Measurements from ENCODE around the gene FURIN. TPM values are rescaled to one million over a fixed set of nuclear protein-coding genes. Genes with fewer than 3 reads are reported as not detected.

Gene FURIN
- total and polyA plus RNA-seq, 2 experiments from 2014 or later, result 57.7 to 79.6 TPM

GRCh38 chr15:90829942-90830440 is 38.4 kb upstream of the FURIN start:
- Histone ChIP-seq H3K4me1 (ENCODE audit: low read depth) (no peaks in the 10 kb centered on the region), H3K27me3 (no peaks in the 10 kb centered on the region), H3K27ac (no peak overlapping the region), H3K36me3 (no peaks in the 10 kb centered on the region), H3K9me3 (ENCODE audit: low read depth) (no peaks in the 10 kb centered on the region), H3K4me3 (no peak overlapping the region)
- DNase-seq (ENCODE audit: low read depth in 1 of 2, low spot score in 1 of 2), result no peak
- TF ChIP-seq CTCF (IDR thresholded peaks at IDR 0.05; ENCODE audit: low read depth, low read length), result no peak

- Histone ChIP-seq H3K4me3 (no peak overlapping the region), H3K4me1 (ENCODE audit: low read depth) (no peaks in the 10 kb centered on the region), H3K36me3 (no peaks in the 10 kb centered on the region), H3K9me3 (ENCODE audit: low read depth) (no peaks in the 10 kb centered on the region), H3K27me3 (no peaks in the 10 kb centered on the region), H3K27ac (no peak overlapping the region)
- TF ChIP-seq CTCF (IDR thresholded peaks at IDR 0.05; ENCODE audit: low read depth, low read length), result no peak
- no peak for DNase-seq (ENCODE audit: low read depth in 1 of 2, low spot score in 1 of 2)
These were observed 33.8 kb upstream of the FURIN start for GRCh38 chr15:90834626-90835025.

- no peak overlapping the region for H3K4me3 ChIP-seq
- no peak overlapping the region for H3K27ac ChIP-seq
- no peaks in the 10 kb centered on the region for H3K36me3 ChIP-seq
- H3K4me1 ChIP-seq (ENCODE audit: low read depth), result no peaks in the 10 kb centered on the region
- no peaks in the 10 kb centered on the region for H3K27me3 ChIP-seq
- no peaks in the 10 kb centered on the region for H3K9me3 ChIP-seq (ENCODE audit: low read depth)
- no peak for TF ChIP-seq CTCF (IDR thresholded peaks at IDR 0.05; ENCODE audit: low read depth, low read length)
- DNase-seq (ENCODE audit: low read depth in 1 of 2, low spot score in 1 of 2), result peak in 1 of 2 donors; percentile 69
These were observed 32.0 kb upstream of the FURIN start for GRCh38 chr15:90836296-90836871.

- H3K27ac ChIP-seq, result no peak overlapping the region
- H3K27me3 ChIP-seq, result no peaks in the 10 kb centered on the region
- no peak for TF ChIP-seq CTCF (IDR thresholded peaks at IDR 0.05; ENCODE audit: low read depth, low read length)
- no peak overlapping the region for H3K4me3 ChIP-seq
- no peaks in the 10 kb centered on the region for H3K9me3 ChIP-seq (ENCODE audit: low read depth)
- no peaks in the 10 kb centered on the region for H3K36me3 ChIP-seq
- no peak for DNase-seq (ENCODE audit: low read depth in 1 of 2, low spot score in 1 of 2)
- H3K4me1 ChIP-seq (ENCODE audit: low read depth), result no peaks in the 10 kb centered on the region
These were observed 31.3 kb upstream of the FURIN start for GRCh38 chr15:90837094-90837493.

- H3K27ac ChIP-seq, result no peak overlapping the region
- no peaks in the 10 kb centered on the region for H3K36me3 ChIP-seq
- no peak for DNase-seq (ENCODE audit: low read depth in 1 of 2, low spot score in 1 of 2)
- no peak overlapping the region for H3K4me3 ChIP-seq
- H3K27me3 ChIP-seq, result no peaks in the 10 kb centered on the region
- no peaks in the 10 kb centered on the region for H3K4me1 ChIP-seq (ENCODE audit: low read depth)
- no peak for TF ChIP-seq CTCF (IDR thresholded peaks at IDR 0.05; ENCODE audit: low read depth, low read length)
- no peaks in the 10 kb centered on the region for H3K9me3 ChIP-seq (ENCODE audit: low read depth)
These were observed 30.2 kb upstream of the FURIN start for GRCh38 chr15:90838139-90838538.

All from cardiac muscle cell (in vitro differentiated cells and primary cell).